ENCODE data around the gene CLIC3. TPM values are rescaled to one million over a fixed set of nuclear protein-coding genes. Genes with fewer than 3 reads are reported as not detected.

CLIC3 gene
- total and polyA plus RNA-seq, 4 donors = 17.2 to 115 (median 81.1) TPM

- H3K36me3 ChIP-seq (ENCODE audit: control insufficient read depth in 4 of 4, insufficient read depth in 4 of 4, low read length in 4 of 4) = no peaks in the 10 kb centered on the region
- 88 to 91% methylated on average over 26 to 28 of the region's 28 CpGs for WGBS, 2 donors
- H3K4me1 ChIP-seq (ENCODE audit: control insufficient read depth in 5 of 5, insufficient read depth in 5 of 5, low read length in 5 of 5) = peaks cover 0 to 3% (median 0%) of the 10 kb centered on the region in 5 donors
- H3K9ac ChIP-seq (ENCODE audit: insufficient read depth in 1 of 2, low read length in 2 of 2) = no peak overlapping the region
- TF ChIP-seq CTCF (IDR thresholded peaks at IDR 0.05; ENCODE audit: control extremely low read depth, extremely low read depth) = no peak
- DNase-seq = no peak
- no peaks in the 10 kb centered on the region for H3K27me3 ChIP-seq (ENCODE audit: control insufficient read depth in 3 of 3, insufficient read depth in 3 of 3, low read length in 2 of 3)
- H3K9me3 ChIP-seq (ENCODE audit: control insufficient read depth in 4 of 4, insufficient read depth in 3 of 4, low read length in 3 of 4) = no peaks in the 10 kb centered on the region
- peak overlapping the region in 1 of 2 donors; percentile 10 for H3K27ac ChIP-seq (ENCODE audit: low read depth in 1 of 2, low read length in 1 of 2)
- H3K4me3 ChIP-seq = no peak overlapping the region
- ATAC-seq (ENCODE audit: insufficient read depth, low FRiP score) = no peak
Observed at GRCh38 chr9:136958898-136959850, 37.2 kb downstream of the CLIC3 start.

GRCh38 chr9:136958473-136958872 is 37.9 kb downstream of the CLIC3 start:
- Histone ChIP-seq H3K9me3 (ENCODE audit: control insufficient read depth in 4 of 4, insufficient read depth in 3 of 4, low read length in 3 of 4) (no peaks in the 10 kb centered on the region), H3K36me3 (ENCODE audit: control insufficient read depth in 4 of 4, insufficient read depth in 4 of 4, low read length in 4 of 4) (no peaks in the 10 kb centered on the region), H3K4me3 (no peak overlapping the region), H3K27me3 (ENCODE audit: control insufficient read depth in 3 of 3, insufficient read depth in 3 of 3, low read length in 2 of 3) (no peaks in the 10 kb centered on the region), H3K9ac (ENCODE audit: insufficient read depth in 1 of 2, low read length in 2 of 2) (no peak overlapping the region), H3K4me1 (ENCODE audit: control insufficient read depth in 5 of 5, insufficient read depth in 5 of 5, low read length in 5 of 5) (no peaks in the 10 kb centered on the region), H3K27ac (ENCODE audit: low read depth in 1 of 2, low read length in 1 of 2) (no peak overlapping the region)
- ATAC-seq (ENCODE audit: insufficient read depth, low FRiP score) = no peak
- DNase-seq = no peak
- 86 to 93% methylated on average over 7 of the region's 7 CpGs for WGBS, 2 donors
- TF ChIP-seq CTCF (IDR thresholded peaks at IDR 0.05; ENCODE audit: control extremely low read depth, extremely low read depth) = no peak

- H3K9me3 ChIP-seq (ENCODE audit: control insufficient read depth in 4 of 4, insufficient read depth in 3 of 4, low read length in 3 of 4) = no peaks in the 10 kb centered on the region
- H3K27me3 ChIP-seq (ENCODE audit: control insufficient read depth in 3 of 3, insufficient read depth in 3 of 3, low read length in 2 of 3) = no peaks in the 10 kb centered on the region
- DNase-seq = no peak
- no peaks in the 10 kb centered on the region for H3K4me1 ChIP-seq (ENCODE audit: control insufficient read depth in 5 of 5, insufficient read depth in 5 of 5, low read length in 5 of 5)
- no peak overlapping the region for H3K9ac ChIP-seq (ENCODE audit: insufficient read depth in 1 of 2, low read length in 2 of 2)
- WGBS, 2 donors = 90 to 94% methylated on average over 6 of the region's 6 CpGs
- H3K36me3 ChIP-seq (ENCODE audit: control insufficient read depth in 4 of 4, insufficient read depth in 4 of 4, low read length in 4 of 4) = no peaks in the 10 kb centered on the region
- no peak overlapping the region for H3K27ac ChIP-seq (ENCODE audit: low read depth in 1 of 2, low read length in 1 of 2)
- ATAC-seq (ENCODE audit: insufficient read depth, low FRiP score) = no peak
- no peak for TF ChIP-seq CTCF (IDR thresholded peaks at IDR 0.05; ENCODE audit: control extremely low read depth, extremely low read depth)
- no peak overlapping the region for H3K4me3 ChIP-seq
Observed at GRCh38 chr9:136957901-136958300, 38.5 kb downstream of the CLIC3 start.

All from lung (tissue), 12 donors.